GM10847 (cell line): Measurements from ENCODE around the gene TECTA.

Source experiments
- POLR2A ChIP-seq: IDR thresholded peaks from 2 replicates; pipeline ENCODE4 v1.6.1; 2011; ENCODE audit not compliant: insufficient read length; ENCODE audit errors: extremely low read depth

TECTA gene

GRCh38 chr11:121163658-121164308 lies 62.7 kb downstream of the TECTA start:
- no peak for TF ChIP-seq POLR2A

GRCh38 chr11:121179306-121179705 lies 78.3 kb downstream of the TECTA start:
- TF ChIP-seq POLR2A = no peak

- TF ChIP-seq POLR2A = no peak
Measured at GRCh38 chr11:121180183-121180582, 79.1 kb downstream of the TECTA start.

- no peak for TF ChIP-seq POLR2A
Measured at GRCh38 chr11:121188776-121189175, 87.7 kb downstream of the TECTA start.

GRCh38 chr11:121191818-121192217 lies 90.8 kb downstream of the TECTA start:
- TF ChIP-seq POLR2A = no peak

GRCh38 chr11:121194731-121195596 lies 93.9 kb downstream of the TECTA start:
- no peak for TF ChIP-seq POLR2A

- no peak for TF ChIP-seq POLR2A
Measured at GRCh38 chr11:121198491-121198890, 97.4 kb downstream of the TECTA start.

- TF ChIP-seq POLR2A = no peak
Measured at GRCh38 chr11:121199516-121199915, 98.5 kb downstream of the TECTA start.

- no peak for TF ChIP-seq POLR2A
Measured at GRCh38 chr11:121206810-121207209, 105.8 kb downstream of the TECTA start.

- no peak for TF ChIP-seq POLR2A
Measured at GRCh38 chr11:121207485-121208115, 106.6 kb downstream of the TECTA start.

GRCh38 chr11:121210445-121211080 lies 109.5 kb downstream of the TECTA start:
- TF ChIP-seq POLR2A = no peak

GRCh38 chr11:121211626-121212025 lies 110.6 kb downstream of the TECTA start:
- no peak for TF ChIP-seq POLR2A

GRCh38 chr11:121212536-121213361 lies 111.7 kb downstream of the TECTA start:
- no peak for TF ChIP-seq POLR2A

- TF ChIP-seq POLR2A = no peak
Measured at GRCh38 chr11:121213362-121213893, 112.4 kb downstream of the TECTA start.
